ENCODE results near the gene SMPD4.
A peak's percentile ranks its signal among the peaks of the same experiment; 100 is the strongest.
"Not testable (repeated sequence)": the region's sequence is repeated elsewhere in the genome, so short reads cannot be mapped to it uniquely, and the experiment has no call there.

SMPD4 gene

GRCh38 chr2:130160131-130160530 lies 21.3 kb downstream of the SMPD4 start:
- DNase-seq (ENCODE audit: extremely low read depth in 1 of 2, low read depth in 1 of 2) = no peak

GRCh38 chr2:130159376-130159775 lies 22.0 kb downstream of the SMPD4 start:
- not testable (repeated sequence) for DNase-seq (ENCODE audit: extremely low read depth in 1 of 2, low read depth in 1 of 2)

- no peak for DNase-seq (ENCODE audit: extremely low read depth in 1 of 2, low read depth in 1 of 2)
These were observed 22.8 kb downstream of the SMPD4 start for GRCh38 chr2:130158631-130159030.

- not testable (repeated sequence) for DNase-seq (ENCODE audit: extremely low read depth in 1 of 2, low read depth in 1 of 2)
These were observed 23.4 kb downstream of the SMPD4 start for GRCh38 chr2:130157825-130158514.

- not testable (repeated sequence) for DNase-seq (ENCODE audit: extremely low read depth in 1 of 2, low read depth in 1 of 2)
These were observed 24.0 kb downstream of the SMPD4 start for GRCh38 chr2:130157354-130157753.

GRCh38 chr2:130156624-130157004 lies 24.8 kb downstream of the SMPD4 start:
- DNase-seq (ENCODE audit: extremely low read depth in 1 of 2, low read depth in 1 of 2) = no peak

- DNase-seq (ENCODE audit: extremely low read depth in 1 of 2, low read depth in 1 of 2) = not testable (repeated sequence)
These were observed 25.3 kb downstream of the SMPD4 start for GRCh38 chr2:130155956-130156623.

- no peak for DNase-seq (ENCODE audit: extremely low read depth in 1 of 2, low read depth in 1 of 2)
These were observed 26.3 kb downstream of the SMPD4 start for GRCh38 chr2:130154773-130155765.

- DNase-seq (ENCODE audit: extremely low read depth in 1 of 2, low read depth in 1 of 2) = not testable (repeated sequence)
These were observed 27.0 kb downstream of the SMPD4 start for GRCh38 chr2:130154423-130154770.

GRCh38 chr2:130153721-130154422 lies 27.5 kb downstream of the SMPD4 start:
- DNase-seq (ENCODE audit: extremely low read depth in 1 of 2, low read depth in 1 of 2) = not testable (repeated sequence)

- DNase-seq (ENCODE audit: extremely low read depth in 1 of 2, low read depth in 1 of 2) = no peak
These were observed 28.4 kb downstream of the SMPD4 start for GRCh38 chr2:130152816-130153595.

GRCh38 chr2:130152136-130152815 lies 29.1 kb downstream of the SMPD4 start:
- DNase-seq (ENCODE audit: extremely low read depth in 1 of 2, low read depth in 1 of 2) = not testable (repeated sequence)

- not testable (repeated sequence) for DNase-seq (ENCODE audit: extremely low read depth in 1 of 2, low read depth in 1 of 2)
These were observed 30.3 kb downstream of the SMPD4 start for GRCh38 chr2:130151145-130151512.

GRCh38 chr2:130150181-130151144 lies 30.9 kb downstream of the SMPD4 start:
- no peak for DNase-seq (ENCODE audit: extremely low read depth in 1 of 2, low read depth in 1 of 2)

- not testable (repeated sequence) for DNase-seq (ENCODE audit: extremely low read depth in 1 of 2, low read depth in 1 of 2)
These were observed 32.9 kb downstream of the SMPD4 start for GRCh38 chr2:130148515-130148914.

- DNase-seq (ENCODE audit: extremely low read depth in 1 of 2, low read depth in 1 of 2) = peak; percentile 5 to 36
These were observed 36.4 kb downstream of the SMPD4 start, which contains the start of gene CCDC74B for GRCh38 chr2:130145006-130145414. TSS of gene CCDC74B (minus strand) at chr2:130145112. CDS start at chr2:130144996, 116 bp downstream.

- DNase-seq (ENCODE audit: extremely low read depth in 1 of 2, low read depth in 1 of 2) = not testable (repeated sequence)
These were observed 37.9 kb downstream of the SMPD4 start for GRCh38 chr2:130143266-130144039.

Data from activated CD8-positive, alpha-beta memory T cell treated with anti-CD3 and anti-CD28 coated beads for 1 hour (primary cell).